HepG2 (cell line): ENCODE measurements around the gene VTI1B. TPM values are rescaled to one million over a fixed set of nuclear protein-coding genes. Genes with fewer than 3 reads are reported as not detected.

Experiments used
- ADNP ChIP-seq: sonication (generic); formaldehyde crosslinking; IDR thresholded peaks from 2 replicates; pipeline ENCODE4 v1.4.0; 2020; ENCODE audit warnings: missing genetic modification reagents
- ELF3 ChIP-seq: IDR thresholded peaks from 2 replicates; pipeline ENCODE4 v1.6.1; 2016; ENCODE audit warnings: missing genetic modification reagents, missing compliant biosample characterization
- FOXO1 ChIP-seq: sonication (generic); formaldehyde crosslinking; IDR thresholded peaks from 2 replicates; pipeline ENCODE4 v1.4.0; 2020; ENCODE audit warnings: missing genetic modification reagents
- IRF1 ChIP-seq: sonication (generic); formaldehyde crosslinking; IDR thresholded peaks from 2 replicates; pipeline ENCODE4 v1.4.0; 2020; ENCODE audit warnings: low read depth, mild to moderate bottlenecking, missing genetic modification reagents
- MLXIP ChIP-seq: sonication (generic); formaldehyde crosslinking; IDR thresholded peaks from 2 replicates; pipeline ENCODE4 v1.9.0; 2021; ENCODE audit warnings: missing genetic modification reagents, borderline replicate concordance
- POLR2A ChIP-seq, 2 experiments: IDR thresholded peaks; 2 replicates each; pipeline ENCODE4 v1.6.1; 2011; ENCODE audit warnings: low read depth in 2 of 2, low read length in 2 of 2, mild to moderate bottlenecking in 1 of 2, moderate library complexity in 1 of 2; ENCODE audit not compliant: insufficient read depth in 1 of 2
- PRDM15 ChIP-seq: sonication (generic); formaldehyde crosslinking; IDR thresholded peaks from 2 replicates; pipeline ENCODE4 v1.4.0; 2020; ENCODE audit warnings: missing genetic modification reagents
- REPIN1 ChIP-seq: sonication (generic); formaldehyde crosslinking; IDR thresholded peaks from 2 replicates; pipeline ENCODE4 v1.8.0; 2022; ENCODE audit warnings: missing genetic modification reagents, low read depth, mild to moderate bottlenecking, borderline replicate concordance
- REXO4 ChIP-seq: sonication (generic); formaldehyde crosslinking; IDR thresholded peaks from 2 replicates; pipeline ENCODE4 v1.8.0; 2022; ENCODE audit warnings: missing genetic modification reagents, mild to moderate bottlenecking, borderline replicate concordance
- U2AF1 ChIP-seq: fragments of 200-400 bp; formaldehyde crosslinking; optimal IDR thresholded peaks from 2 replicates; pipeline ENCODE3; 2017; ENCODE audit warnings: mild to moderate bottlenecking, low read depth, low read length
- ZHX2 ChIP-seq, 2 experiments: sonication (generic) in 1 of 2; formaldehyde crosslinking in 1 of 2; IDR thresholded peaks; 2 replicates each; pipeline versions ENCODE4 v1.6.1 to v1.9.0; 2014 to 2022; ENCODE audit warnings: antibody characterized with exemption in 1 of 2, borderline replicate concordance in 1 of 2, inconsistent platforms in 1 of 2, low read depth in 1 of 2, missing genetic modification reagents in 1 of 2
- ZNF432 ChIP-seq: sonication (generic); formaldehyde crosslinking; IDR thresholded peaks from 2 replicates; pipeline ENCODE4 v1.5.0; 2020; ENCODE audit warnings: missing genetic modification reagents, mild to moderate bottlenecking, borderline replicate concordance
- ZNF569 ChIP-seq: sonication (generic); formaldehyde crosslinking; IDR thresholded peaks from 2 replicates; pipeline ENCODE4 v1.5.0; 2020; ENCODE audit warnings: mild to moderate bottlenecking, missing genetic modification reagents, moderate library complexity, borderline replicate concordance
- ZNF660 ChIP-seq: sonication (generic); formaldehyde crosslinking; IDR thresholded peaks from 2 replicates; pipeline ENCODE4 v1.5.1; 2020; ENCODE audit warnings: mild to moderate bottlenecking, low read depth, missing genetic modification reagents, borderline replicate concordance
- ZNF713 ChIP-seq: sonication (generic); formaldehyde crosslinking; IDR thresholded peaks from 2 replicates; pipeline ENCODE4 v1.4.0; 2020; ENCODE audit warnings: mild to moderate bottlenecking, missing genetic modification reagents
- polyA plus RNA-seq, 8 experiments: library from polyadenylated mRNA; depleted of rRNA in 3 of 8; stranded (reverse) in 7 of 8; unstranded in 1 of 8; fragments of >200 nt; fragmentation: Illumina TruSeq in 4 of 8; extraction: Trizol in 4 of 8; gene quantifications; 2 replicates each; pipeline versions ENCODE4 v1.2.1 to v1.2.3, GENCODE V29; 2011 to 2016; ENCODE audit warnings: low read depth in 4 of 8, missing spikeins in 1 of 8, mixed read lengths in 1 of 8; ENCODE audit not compliant: insufficient read depth in 1 of 8
- total RNA-seq, 5 experiments: library from RNA; depleted of rRNA; stranded (reverse); fragments of >200 nt; fragmentation: Illumina TruSeq; extraction: Trizol; gene quantifications; 2 replicates each; pipeline ENCODE4 v1.2.3, GENCODE V29; 2016; ENCODE audit warnings: low read depth in 1 of 5

VTI1B gene
- total and polyA plus RNA-seq, 2 of the 13 experiments (the other 11 are each of a cell fraction or from before 2014, with no cell fraction given): 39.0 to 103 TPM

- TF ChIP-seq REPIN1 (no peak), ZHX2 (IDR thresholded peaks at IDR 0.05; ENCODE audit: low read depth) (peak; percentile 95), ZHX2 (CRISPR knock-in tag; IDR thresholded peaks at IDR 0.05; ENCODE audit: borderline replicate concordance) (no peak), U2AF1 (no peak), ZNF713 (CRISPR knock-in tag) (no peak), MLXIP (CRISPR knock-in tag) (no peak), ZNF432 (CRISPR knock-in tag) (no peak), REXO4 (CRISPR knock-in tag) (no peak), IRF1 (CRISPR knock-in tag) (no peak), ELF3 (CRISPR knock-in tag) (peak; percentile 80; the same call in 1 of the 2 replicates), POLR2A (IDR thresholded peaks at IDR 0.05; ENCODE audit: insufficient read depth in 1 of 2, low read depth in 2 of 2, low read length in 2 of 2) (peak; percentile 86 to 89), ZNF660 (no peak), ADNP (CRISPR knock-in tag) (no peak), PRDM15 (CRISPR knock-in tag) (no peak), ZNF569 (CRISPR knock-in tag) (no peak), FOXO1 (CRISPR knock-in tag) (peak; percentile 47; the same call in 1 of the 2 replicates)
Observed at GRCh38 chr14:67619446-67620216, 54.8 kb downstream of the VTI1B start, which contains the start of gene ARG2 (continued).
